ENCODE results near the gene CYP3A7. TPM values are rescaled to one million over a fixed set of nuclear protein-coding genes. Genes with fewer than 3 reads are reported as not detected.
A peak's percentile ranks its signal among the peaks of the same experiment; 100 is the strongest.

CYP3A7 gene
- total and polyA plus RNA-seq, 2 of the 13 experiments (the other 11 are each of a cell fraction or from before 2014, with no cell fraction given) = 5.8 to 6.4 TPM

DNA sequence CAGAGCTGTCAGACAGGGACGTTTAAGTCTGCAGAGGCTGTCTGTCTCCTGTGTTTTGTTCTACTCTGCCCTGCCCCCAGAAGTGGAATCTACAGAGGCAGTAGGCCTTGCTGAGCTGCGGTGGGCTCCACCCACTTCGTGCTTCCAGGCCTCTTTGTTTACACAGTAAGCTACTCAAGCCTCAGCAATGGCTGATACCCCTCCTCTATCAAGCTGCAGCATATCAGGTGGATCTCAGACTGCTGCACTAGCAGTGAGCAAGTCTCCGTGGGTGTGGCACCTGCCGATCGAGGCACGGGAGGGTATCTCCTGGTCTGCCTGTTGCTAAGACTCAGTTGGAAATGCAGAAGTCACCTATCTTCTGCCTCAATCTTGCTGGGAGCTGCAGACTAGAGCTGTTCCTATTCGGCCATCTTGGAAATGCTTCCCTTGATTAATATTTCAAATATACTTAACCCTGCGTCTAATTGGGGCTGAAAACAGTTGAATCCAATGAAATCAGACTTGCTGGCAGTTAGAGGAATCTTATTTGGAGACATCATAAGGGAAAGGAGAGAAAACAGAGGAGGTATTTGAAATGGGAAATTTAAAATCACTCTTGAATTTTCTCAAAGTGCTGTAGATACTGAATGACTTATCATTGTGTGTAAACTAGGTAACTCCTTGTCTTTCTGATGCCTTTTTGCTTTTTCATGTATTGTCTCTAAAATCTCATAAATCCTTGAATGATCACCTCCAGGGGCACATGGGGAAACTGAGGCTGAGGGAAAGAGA lies 41.4 kb downstream of the CYP3A7 start (continued):
- TF ChIP-seq, protein P1, sequence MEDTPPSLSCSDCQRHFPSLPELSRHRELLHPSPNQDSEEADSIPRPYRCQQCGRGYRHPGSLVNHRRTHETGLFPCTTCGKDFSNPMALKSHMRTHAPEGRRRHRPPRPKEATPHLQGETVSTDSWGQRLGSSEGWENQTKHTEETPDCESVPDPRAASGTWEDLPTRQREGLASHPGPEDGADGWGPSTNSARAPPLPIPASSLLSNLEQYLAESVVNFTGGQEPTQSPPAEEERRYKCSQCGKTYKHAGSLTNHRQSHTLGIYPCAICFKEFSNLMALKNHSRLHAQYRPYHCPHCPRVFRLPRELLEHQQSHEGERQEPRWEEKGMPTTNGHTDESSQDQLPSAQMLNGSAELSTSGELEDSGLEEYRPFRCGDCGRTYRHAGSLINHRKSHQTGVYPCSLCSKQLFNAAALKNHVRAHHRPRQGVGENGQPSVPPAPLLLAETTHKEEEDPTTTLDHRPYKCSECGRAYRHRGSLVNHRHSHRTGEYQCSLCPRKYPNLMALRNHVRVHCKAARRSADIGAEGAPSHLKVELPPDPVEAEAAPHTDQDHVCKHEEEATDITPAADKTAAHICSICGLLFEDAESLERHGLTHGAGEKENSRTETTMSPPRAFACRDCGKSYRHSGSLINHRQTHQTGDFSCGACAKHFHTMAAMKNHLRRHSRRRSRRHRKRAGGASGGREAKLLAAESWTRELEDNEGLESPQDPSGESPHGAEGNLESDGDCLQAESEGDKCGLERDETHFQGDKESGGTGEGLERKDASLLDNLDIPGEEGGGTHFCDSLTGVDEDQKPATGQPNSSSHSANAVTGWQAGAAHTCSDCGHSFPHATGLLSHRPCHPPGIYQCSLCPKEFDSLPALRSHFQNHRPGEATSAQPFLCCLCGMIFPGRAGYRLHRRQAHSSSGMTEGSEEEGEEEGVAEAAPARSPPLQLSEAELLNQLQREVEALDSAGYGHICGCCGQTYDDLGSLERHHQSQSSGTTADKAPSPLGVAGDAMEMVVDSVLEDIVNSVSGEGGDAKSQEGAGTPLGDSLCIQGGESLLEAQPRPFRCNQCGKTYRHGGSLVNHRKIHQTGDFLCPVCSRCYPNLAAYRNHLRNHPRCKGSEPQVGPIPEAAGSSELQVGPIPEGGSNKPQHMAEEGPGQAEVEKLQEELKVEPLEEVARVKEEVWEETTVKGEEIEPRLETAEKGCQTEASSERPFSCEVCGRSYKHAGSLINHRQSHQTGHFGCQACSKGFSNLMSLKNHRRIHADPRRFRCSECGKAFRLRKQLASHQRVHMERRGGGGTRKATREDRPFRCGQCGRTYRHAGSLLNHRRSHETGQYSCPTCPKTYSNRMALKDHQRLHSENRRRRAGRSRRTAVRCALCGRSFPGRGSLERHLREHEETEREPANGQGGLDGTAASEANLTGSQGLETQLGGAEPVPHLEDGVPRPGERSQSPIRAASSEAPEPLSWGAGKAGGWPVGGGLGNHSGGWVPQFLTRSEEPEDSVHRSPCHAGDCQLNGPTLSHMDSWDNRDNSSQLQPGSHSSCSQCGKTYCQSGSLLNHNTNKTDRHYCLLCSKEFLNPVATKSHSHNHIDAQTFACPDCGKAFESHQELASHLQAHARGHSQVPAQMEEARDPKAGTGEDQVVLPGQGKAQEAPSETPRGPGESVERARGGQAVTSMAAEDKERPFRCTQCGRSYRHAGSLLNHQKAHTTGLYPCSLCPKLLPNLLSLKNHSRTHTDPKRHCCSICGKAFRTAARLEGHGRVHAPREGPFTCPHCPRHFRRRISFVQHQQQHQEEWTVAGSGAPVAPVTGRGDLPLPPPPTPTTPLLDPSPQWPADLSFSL (CRISPR knock-in tag; IDR thresholded peaks at IDR 0.05) = no peak
- TF ChIP-seq CHCHD3 (CRISPR knock-in tag; IDR thresholded peaks at IDR 0.05) = peak; percentile 85; the same call in 1 of the 2 replicates
- TF ChIP-seq, protein P2, sequence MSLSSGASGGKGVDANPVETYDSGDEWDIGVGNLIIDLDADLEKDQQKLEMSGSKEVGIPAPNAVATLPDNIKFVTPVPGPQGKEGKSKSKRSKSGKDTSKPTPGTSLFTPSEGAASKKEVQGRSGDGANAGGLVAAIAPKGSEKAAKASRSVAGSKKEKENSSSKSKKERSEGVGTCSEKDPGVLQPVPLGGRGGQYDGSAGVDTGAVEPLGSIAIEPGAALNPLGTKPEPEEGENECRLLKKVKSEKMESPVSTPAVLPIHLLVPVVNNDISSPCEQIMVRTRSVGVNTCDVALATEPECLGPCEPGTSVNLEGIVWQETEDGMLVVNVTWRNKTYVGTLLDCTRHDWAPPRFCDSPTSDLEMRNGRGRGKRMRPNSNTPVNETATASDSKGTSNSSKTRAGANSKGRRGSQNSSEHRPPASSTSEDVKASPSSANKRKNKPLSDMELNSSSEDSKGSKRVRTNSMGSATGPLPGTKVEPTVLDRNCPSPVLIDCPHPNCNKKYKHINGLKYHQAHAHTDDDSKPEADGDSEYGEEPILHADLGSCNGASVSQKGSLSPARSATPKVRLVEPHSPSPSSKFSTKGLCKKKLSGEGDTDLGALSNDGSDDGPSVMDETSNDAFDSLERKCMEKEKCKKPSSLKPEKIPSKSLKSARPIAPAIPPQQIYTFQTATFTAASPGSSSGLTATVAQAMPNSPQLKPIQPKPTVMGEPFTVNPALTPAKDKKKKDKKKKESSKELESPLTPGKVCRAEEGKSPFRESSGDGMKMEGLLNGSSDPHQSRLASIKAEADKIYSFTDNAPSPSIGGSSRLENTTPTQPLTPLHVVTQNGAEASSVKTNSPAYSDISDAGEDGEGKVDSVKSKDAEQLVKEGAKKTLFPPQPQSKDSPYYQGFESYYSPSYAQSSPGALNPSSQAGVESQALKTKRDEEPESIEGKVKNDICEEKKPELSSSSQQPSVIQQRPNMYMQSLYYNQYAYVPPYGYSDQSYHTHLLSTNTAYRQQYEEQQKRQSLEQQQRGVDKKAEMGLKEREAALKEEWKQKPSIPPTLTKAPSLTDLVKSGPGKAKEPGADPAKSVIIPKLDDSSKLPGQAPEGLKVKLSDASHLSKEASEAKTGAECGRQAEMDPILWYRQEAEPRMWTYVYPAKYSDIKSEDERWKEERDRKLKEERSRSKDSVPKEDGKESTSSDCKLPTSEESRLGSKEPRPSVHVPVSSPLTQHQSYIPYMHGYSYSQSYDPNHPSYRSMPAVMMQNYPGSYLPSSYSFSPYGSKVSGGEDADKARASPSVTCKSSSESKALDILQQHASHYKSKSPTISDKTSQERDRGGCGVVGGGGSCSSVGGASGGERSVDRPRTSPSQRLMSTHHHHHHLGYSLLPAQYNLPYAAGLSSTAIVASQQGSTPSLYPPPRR (CRISPR knock-in tag; IDR thresholded peaks at IDR 0.05; ENCODE audit: borderline replicate concordance) = peak; percentile 92
- peak; percentile 51; the same call in 1 of the 2 replicates for TF ChIP-seq PHF21A (CRISPR knock-in tag; IDR thresholded peaks at IDR 0.05)
- TF ChIP-seq TSC22D2 (CRISPR knock-in tag; IDR thresholded peaks at IDR 0.05; ENCODE audit: borderline replicate concordance) = no peak
- TF ChIP-seq RFXANK (CRISPR knock-in tag; IDR thresholded peaks at IDR 0.05) = no peak
- peak; percentile 26; the same call in 1 of the 2 replicates for TF ChIP-seq ZNF121 (CRISPR knock-in tag; IDR thresholded peaks at IDR 0.05)
- TF ChIP-seq, protein P3, sequence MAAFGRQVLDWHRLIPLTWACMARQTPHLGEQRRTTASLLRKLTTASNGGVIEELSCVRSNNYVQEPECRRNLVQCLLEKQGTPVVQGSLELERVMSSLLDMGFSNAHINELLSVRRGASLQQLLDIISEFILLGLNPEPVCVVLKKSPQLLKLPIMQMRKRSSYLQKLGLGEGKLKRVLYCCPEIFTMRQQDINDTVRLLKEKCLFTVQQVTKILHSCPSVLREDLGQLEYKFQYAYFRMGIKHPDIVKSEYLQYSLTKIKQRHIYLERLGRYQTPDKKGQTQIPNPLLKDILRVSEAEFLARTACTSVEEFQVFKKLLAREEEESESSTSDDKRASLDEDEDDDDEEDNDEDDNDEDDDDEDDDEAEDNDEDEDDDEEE (CRISPR knock-in tag; IDR thresholded peaks at IDR 0.05) = no peak
- TF ChIP-seq, protein P4, sequence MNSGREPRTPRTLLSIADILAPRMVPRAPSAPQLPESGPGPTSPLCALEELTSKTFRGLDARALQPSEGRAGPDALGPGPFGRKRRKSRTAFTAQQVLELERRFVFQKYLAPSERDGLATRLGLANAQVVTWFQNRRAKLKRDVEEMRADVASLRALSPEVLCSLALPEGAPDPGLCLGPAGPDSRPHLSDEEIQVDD (CRISPR knock-in tag; IDR thresholded peaks at IDR 0.05; ENCODE audit: borderline replicate concordance) = no peak
- TF ChIP-seq, protein P5, sequence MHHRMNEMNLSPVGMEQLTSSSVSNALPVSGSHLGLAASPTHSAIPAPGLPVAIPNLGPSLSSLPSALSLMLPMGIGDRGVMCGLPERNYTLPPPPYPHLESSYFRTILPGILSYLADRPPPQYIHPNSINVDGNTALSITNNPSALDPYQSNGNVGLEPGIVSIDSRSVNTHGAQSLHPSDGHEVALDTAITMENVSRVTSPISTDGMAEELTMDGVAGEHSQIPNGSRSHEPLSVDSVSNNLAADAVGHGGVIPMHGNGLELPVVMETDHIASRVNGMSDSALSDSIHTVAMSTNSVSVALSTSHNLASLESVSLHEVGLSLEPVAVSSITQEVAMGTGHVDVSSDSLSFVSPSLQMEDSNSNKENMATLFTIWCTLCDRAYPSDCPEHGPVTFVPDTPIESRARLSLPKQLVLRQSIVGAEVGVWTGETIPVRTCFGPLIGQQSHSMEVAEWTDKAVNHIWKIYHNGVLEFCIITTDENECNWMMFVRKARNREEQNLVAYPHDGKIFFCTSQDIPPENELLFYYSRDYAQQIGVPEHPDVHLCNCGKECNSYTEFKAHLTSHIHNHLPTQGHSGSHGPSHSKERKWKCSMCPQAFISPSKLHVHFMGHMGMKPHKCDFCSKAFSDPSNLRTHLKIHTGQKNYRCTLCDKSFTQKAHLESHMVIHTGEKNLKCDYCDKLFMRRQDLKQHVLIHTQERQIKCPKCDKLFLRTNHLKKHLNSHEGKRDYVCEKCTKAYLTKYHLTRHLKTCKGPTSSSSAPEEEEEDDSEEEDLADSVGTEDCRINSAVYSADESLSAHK (CRISPR knock-in tag; IDR thresholded peaks at IDR 0.05; ENCODE audit: borderline replicate concordance) = no peak
- peak; percentile 34; the same call in 1 of the 2 replicates for TF ChIP-seq NR2F6 (IDR thresholded peaks at IDR 0.05)
- peak; percentile 53; the same call in 1 of the 2 replicates for TF ChIP-seq NR2F6 (CRISPR knock-in tag; IDR thresholded peaks at IDR 0.05)
- no peak for TF ChIP-seq RBM39 (IDR thresholded peaks at IDR 0.05; ENCODE audit: low read depth, low read length, poor library complexity, severe bottlenecking)
